OCI-LY1 (cell line): ENCODE measurements around the gene CTDSPL.
"Not testable (repeated sequence)": the region's sequence is repeated elsewhere in the genome, so short reads cannot be mapped to it uniquely, and the experiment has no call there.

Experiments
- H2AFZ ChIP-seq: fragments of 200-600 bp; sonication (generic), shearing (Covaris generic); 2 replicates; pipeline ENCODE4 v1.6.0; 2014; ENCODE audit warnings: antibody characterized with exemption, mild to moderate bottlenecking, low read length
- H3F3A ChIP-seq: fragments of 200-600 bp; sonication (generic), shearing (Covaris generic); 2 replicates; pipeline ENCODE4 v1.6.0; 2014; ENCODE audit warnings: mild to moderate bottlenecking, antibody characterized with exemption, low read length, moderate library complexity; ENCODE audit not compliant: insufficient read depth
- H3K27ac ChIP-seq: fragments of 200-600 bp; sonication (generic); 2 replicates; pipeline ENCODE4 v1.5.1; 2014; ENCODE audit warnings: low read length, mixed run types, mild to moderate bottlenecking, low read depth; ENCODE audit not compliant: poor library complexity, severe bottlenecking
- H3K27me3 ChIP-seq: fragments of 200-600 bp; sonication (generic); 2 replicates; pipeline ENCODE4 v1.6.0; 2014; ENCODE audit warnings: antibody characterized with exemption, mild to moderate bottlenecking, low read length, moderate library complexity; ENCODE audit not compliant: insufficient read depth
- H3K36me3 ChIP-seq: fragments of 200-600 bp; sonication (generic); 2 replicates; pipeline ENCODE4 v1.6.1; 2014; ENCODE audit warnings: mild to moderate bottlenecking, antibody characterized with exemption, low read length, moderate library complexity, mixed read lengths; ENCODE audit not compliant: insufficient read depth
- H3K4me1 ChIP-seq: fragments of 200-600 bp; sonication (generic); 2 replicates; pipeline ENCODE4 v1.5.1; 2014; ENCODE audit warnings: mild to moderate bottlenecking, low read length, moderate library complexity; ENCODE audit not compliant: insufficient read depth, severe bottlenecking
- H3K4me2 ChIP-seq: fragments of 200-600 bp; sonication (generic), shearing (Covaris generic); 2 replicates; pipeline ENCODE4 v1.6.1; 2014; ENCODE audit warnings: low read length
- H3K4me3 ChIP-seq: fragments of 200-600 bp; sonication (generic); 2 replicates; pipeline ENCODE4 v1.5.1; 2014; ENCODE audit warnings: low read length, low read depth, mild to moderate bottlenecking, mixed read lengths; ENCODE audit not compliant: poor library complexity, severe bottlenecking
- H3K79me2 ChIP-seq: fragments of 200-600 bp; shearing (Covaris generic); 2 replicates; pipeline ENCODE4 v1.6.1; 2016; ENCODE audit warnings: mixed run types, low read length, mixed read lengths; ENCODE audit not compliant: insufficient read depth
- H3K9ac ChIP-seq: fragments of 200-600 bp; sonication (generic), shearing (Covaris generic); 2 replicates; pipeline ENCODE4 v1.6.1; 2014; ENCODE audit warnings: mild to moderate bottlenecking, low read length, mixed read lengths
- H3K9me2 ChIP-seq: fragments of 200-600 bp; sonication (generic), shearing (Covaris generic); 2 replicates; pipeline ENCODE4 v1.6.1; 2014; ENCODE audit warnings: low read depth, mild to moderate bottlenecking, low read length, mixed read lengths
- H3K9me3 ChIP-seq: fragments of 200-600 bp; shearing (Covaris generic); 2 replicates; pipeline ENCODE4 v1.6.1; 2014; ENCODE audit warnings: low read length, mixed read lengths
- H4K20me1 ChIP-seq: fragments of 200-600 bp; sonication (generic), shearing (Covaris generic); 2 replicates; pipeline ENCODE4 v1.6.0; 2016; ENCODE audit warnings: mild to moderate bottlenecking, low read length; ENCODE audit not compliant: insufficient read depth
- CTCF ChIP-seq: fragments of 200-600 bp; sonication (generic), shearing (Covaris generic); IDR thresholded peaks from 2 replicates; pipeline ENCODE4 v1.5.1; 2017; ENCODE audit warnings: mild to moderate bottlenecking, antibody characterized with exemption, low read length, moderate library complexity, mixed read lengths
- EZH2 ChIP-seq: fragments of 200-600 bp; sonication (generic), shearing (Covaris generic); IDR thresholded peaks from 2 replicates; pipeline ENCODE4 v1.8.0; 2017; ENCODE audit warnings: borderline replicate concordance, mixed run types, mild to moderate bottlenecking, antibody characterized with exemption, low read length, moderate library complexity, mixed read lengths

CTDSPL gene

GRCh38 chr3:38030126-38031021 is 168.7 kb downstream of the CTDSPL start:
- no peak overlapping the region for H3K4me3 ChIP-seq
- H2AFZ ChIP-seq: no peak overlapping the region
- TF ChIP-seq CTCF: no peak
- TF ChIP-seq EZH2: no peak
- H3K9ac ChIP-seq: no peak overlapping the region
- H3K36me3 ChIP-seq: no peaks in the 10 kb centered on the region
- no peaks in the 10 kb centered on the region for H4K20me1 ChIP-seq
- H3K4me1 ChIP-seq: peaks cover 7% of the 10 kb centered on the region
- peaks cover 8% of the 10 kb centered on the region for H3K27me3 ChIP-seq
- H3K27ac ChIP-seq: no peak overlapping the region
- no peaks in the 10 kb centered on the region for H3K9me2 ChIP-seq
- H3K4me2 ChIP-seq: no peak overlapping the region
- H3F3A ChIP-seq: no peaks in the 10 kb centered on the region
- no peaks in the 10 kb centered on the region for H3K9me3 ChIP-seq
- no peaks in the 10 kb centered on the region for H3K79me2 ChIP-seq

- TF ChIP-seq EZH2 (no peak), CTCF (no peak)
- Histone ChIP-seq H3K4me3 (no peak overlapping the region), H3F3A (no peaks in the 10 kb centered on the region), H3K4me1 (no peaks in the 10 kb centered on the region), H3K27me3 (peaks cover 8% of the 10 kb centered on the region), H3K27ac (no peak overlapping the region), H3K36me3 (no peaks in the 10 kb centered on the region), H2AFZ (no peak overlapping the region), H3K9ac (no peak overlapping the region), H4K20me1 (no peaks in the 10 kb centered on the region), H3K4me2 (no peak overlapping the region), H3K9me3 (no peaks in the 10 kb centered on the region), H3K9me2 (no peaks in the 10 kb centered on the region), H3K79me2 (no peaks in the 10 kb centered on the region)
Observed at GRCh38 chr3:38031022-38031994, 169.6 kb downstream of the CTDSPL start.

- H3K4me2 ChIP-seq: no peak overlapping the region
- H3K27ac ChIP-seq: no peak overlapping the region
- peaks cover 8% of the 10 kb centered on the region for H3K27me3 ChIP-seq
Observed at GRCh38 chr3:38032328-38032865, 170.7 kb downstream of the CTDSPL start.

GRCh38 chr3:38033586-38033985 is 171.9 kb downstream of the CTDSPL start:
- not testable (repeated sequence) for H3K4me3 ChIP-seq, H3K79me2 ChIP-seq, H3K27ac ChIP-seq, H3K9me3 ChIP-seq, H3K9me2 ChIP-seq, H3K36me3 ChIP-seq, H2AFZ ChIP-seq, H3K9ac ChIP-seq, H3F3A ChIP-seq, H3K4me1 ChIP-seq, H3K4me2 ChIP-seq, H3K27me3 ChIP-seq, H4K20me1 ChIP-seq

More at GRCh38 chr3:38032328-38032865, 170.7 kb downstream of the CTDSPL start:
- H3K9ac ChIP-seq: no peak overlapping the region
- no peaks in the 10 kb centered on the region for H3K9me3 ChIP-seq
- no peaks in the 10 kb centered on the region for H3K9me2 ChIP-seq
- H3K4me3 ChIP-seq: no peak overlapping the region
- no peaks in the 10 kb centered on the region for H3K79me2 ChIP-seq
- H2AFZ ChIP-seq: no peak overlapping the region
- no peaks in the 10 kb centered on the region for H3F3A ChIP-seq
- no peaks in the 10 kb centered on the region for H4K20me1 ChIP-seq
- no peaks in the 10 kb centered on the region for H3K4me1 ChIP-seq
- no peak for TF ChIP-seq EZH2
- TF ChIP-seq CTCF: no peak
- no peaks in the 10 kb centered on the region for H3K36me3 ChIP-seq
